ENCODE data around the gene B4GALT2. TPM values are rescaled to one million over a fixed set of nuclear protein-coding genes. Genes with fewer than 3 reads are reported as not detected.

B4GALT2 gene
- total and polyA plus RNA-seq, 2 donors (not counting 1 experiment from before 2014, with no cell fraction given): 4.6 to 6.5 TPM

DNA sequence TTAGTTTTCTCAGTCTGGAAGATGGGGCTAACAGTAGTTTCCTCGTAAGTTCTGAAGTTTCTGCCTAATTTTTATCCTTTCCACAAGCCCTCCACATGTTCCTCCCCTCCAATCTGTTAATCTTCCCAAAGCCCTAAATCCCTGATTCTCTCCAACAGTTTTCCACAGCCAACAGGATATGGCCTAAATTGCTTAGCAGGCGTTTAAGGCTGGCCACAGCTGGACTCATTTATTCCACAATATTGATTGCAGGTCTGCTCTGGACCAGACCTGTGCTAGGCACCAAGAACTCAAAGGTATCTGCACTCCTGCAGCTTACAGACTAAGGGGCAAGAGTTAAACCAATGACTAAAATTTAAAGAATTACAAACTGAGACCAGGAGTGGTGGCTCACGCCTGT lies 48.3 kb downstream of the B4GALT2 start:
- Histone ChIP-seq H3K36me3 (replicated peaks in 1 of 2; ENCODE audit: control extremely low read depth in 1 of 2, control insufficient read depth in 1 of 2, extremely low read depth in 1 of 2, insufficient read depth in 2 of 2, low read length in 1 of 2) (no peaks in the 10 kb centered on the region), H3K9me3 (ENCODE audit: control extremely low read depth in 1 of 3, control insufficient read depth in 2 of 3, insufficient read depth in 1 of 3, low read length in 2 of 3) (no peaks in the 10 kb centered on the region), H3K4me2 (replicated peaks; ENCODE audit: low read depth, low read length, poor library complexity, severe bottlenecking) (no peak overlapping the region), H2AFZ (ENCODE audit: insufficient read depth, low read depth, low read length, poor library complexity, severe bottlenecking) (no peak overlapping the region), H3K27ac (ENCODE audit: low read length in 2 of 2) (no peak overlapping the region), H3K79me2 (ENCODE audit: control insufficient read depth, insufficient read depth, low read length) (no peaks in the 10 kb centered on the region), H3K9ac (ENCODE audit: low read length) (no peak overlapping the region), H3K4me3 (ENCODE audit: control extremely low read depth in 1 of 5, extremely low read depth in 1 of 5, insufficient read depth in 1 of 5, low read depth in 2 of 5, low read length in 4 of 5) (no peak overlapping the region), H3K27me3 (replicated peaks in 1 of 4; ENCODE audit: control extremely low read depth in 1 of 4, control insufficient read depth in 3 of 4, insufficient read depth in 4 of 4, low read length in 3 of 4) (peaks cover 0 to 4% (median 0%) of the 10 kb centered on the region in 4 experiments), H3K4me1 (ENCODE audit: control insufficient read depth in 2 of 2, insufficient read depth in 2 of 2, low read length in 2 of 2) (peaks cover 10 to 37% of the 10 kb centered on the region in 2 donors), H4K20me1 (ENCODE audit: control insufficient read depth, insufficient read depth, low read length, poor library complexity, severe bottlenecking) (no peaks in the 10 kb centered on the region)
- DNase-seq: no peak
- no peaks in the 10 kb centered on the region for H3K9me3 Mint-ChIP-seq (ENCODE audit: insufficient read depth)
- H3K4me1 Mint-ChIP-seq: peaks cover 45% of the 10 kb centered on the region
- no peaks in the 10 kb centered on the region for H3K27me3 Mint-ChIP-seq
- H3K27ac Mint-ChIP-seq: no peak overlapping the region
- ChIA-PET CTCF (interaction anchor here (5.6 to 17.1 kb wide), 2 partner anchors 9 to 21 kb away, joined by 26 to 227 read pairs; no protein-coding TSS in a partner anchor), POLR2A (interaction anchor here (1.2 kb wide), 1 partner anchor 35 kb away, joined by 3 read pairs; no protein-coding TSS in a partner anchor)
- ATAC-seq (ENCODE audit: low read depth): no peak
- 100% methylated on average over 3 of the region's 3 CpGs for WGBS (ENCODE audit: insufficient coverage)
- intact Hi-C loops (cut with micrococcal nuclease): no loop called here
- H3K4me3 Mint-ChIP-seq: no peak overlapping the region
- TF ChIP-seq EZH2 (IDR thresholded peaks at IDR 0.05; ENCODE audit: borderline replicate concordance, insufficient read depth, low read depth, low read length, poor library complexity, severe bottlenecking): no peak
- TF ChIP-seq, protein P1, sequence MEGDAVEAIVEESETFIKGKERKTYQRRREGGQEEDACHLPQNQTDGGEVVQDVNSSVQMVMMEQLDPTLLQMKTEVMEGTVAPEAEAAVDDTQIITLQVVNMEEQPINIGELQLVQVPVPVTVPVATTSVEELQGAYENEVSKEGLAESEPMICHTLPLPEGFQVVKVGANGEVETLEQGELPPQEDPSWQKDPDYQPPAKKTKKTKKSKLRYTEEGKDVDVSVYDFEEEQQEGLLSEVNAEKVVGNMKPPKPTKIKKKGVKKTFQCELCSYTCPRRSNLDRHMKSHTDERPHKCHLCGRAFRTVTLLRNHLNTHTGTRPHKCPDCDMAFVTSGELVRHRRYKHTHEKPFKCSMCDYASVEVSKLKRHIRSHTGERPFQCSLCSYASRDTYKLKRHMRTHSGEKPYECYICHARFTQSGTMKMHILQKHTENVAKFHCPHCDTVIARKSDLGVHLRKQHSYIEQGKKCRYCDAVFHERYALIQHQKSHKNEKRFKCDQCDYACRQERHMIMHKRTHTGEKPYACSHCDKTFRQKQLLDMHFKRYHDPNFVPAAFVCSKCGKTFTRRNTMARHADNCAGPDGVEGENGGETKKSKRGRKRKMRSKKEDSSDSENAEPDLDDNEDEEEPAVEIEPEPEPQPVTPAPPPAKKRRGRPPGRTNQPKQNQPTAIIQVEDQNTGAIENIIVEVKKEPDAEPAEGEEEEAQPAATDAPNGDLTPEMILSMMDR (IDR thresholded peaks at IDR 0.05): no peak

DNA sequence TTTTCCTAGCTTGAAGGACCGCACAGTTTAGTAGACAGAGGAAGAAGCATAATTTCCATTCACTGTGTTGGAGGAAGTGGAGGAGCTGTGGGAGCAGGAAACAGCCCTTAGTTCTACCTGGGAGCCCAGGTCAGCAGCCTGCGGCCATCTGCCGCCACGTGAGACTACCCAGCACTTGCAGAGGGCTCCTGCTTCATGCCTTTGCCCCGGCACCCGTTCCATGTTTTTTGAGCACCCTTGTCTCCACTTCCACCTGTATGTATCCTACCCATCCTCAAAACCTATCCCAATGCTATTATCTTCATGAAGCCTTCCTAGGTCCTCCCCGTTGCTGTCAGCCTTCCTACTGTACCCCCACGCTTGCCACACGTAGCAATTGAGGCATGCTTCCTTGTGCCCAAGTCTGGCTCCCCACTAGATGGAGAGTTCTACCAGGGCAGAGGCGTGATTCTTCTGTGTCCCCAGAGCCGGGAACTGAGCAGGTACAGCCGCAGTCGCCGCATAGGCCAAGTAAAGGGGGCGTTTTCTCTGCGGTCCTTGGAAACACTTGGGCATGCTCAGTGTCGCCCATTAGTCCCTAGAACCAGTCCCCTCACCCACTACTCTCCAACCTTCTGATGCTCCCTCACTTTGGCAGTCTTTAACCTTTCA lies 50.4 kb downstream of the B4GALT2 start:
- CTCF ChIA-PET: interaction anchor here (1.0 to 17.1 kb wide), 2 partner anchors 18 to 23 kb away, joined by 3 to 227 read pairs; no protein-coding TSS in a partner anchor
- peak overlapping the region; percentile 98 for H3K4me3 Mint-ChIP-seq
- DNase-seq (no peak), ATAC-seq (ENCODE audit: low read depth) (peak; percentile 15)
- no peaks in the 10 kb centered on the region for H3K27me3 Mint-ChIP-seq
- Histone ChIP-seq H2AFZ (ENCODE audit: insufficient read depth, low read depth, low read length, poor library complexity, severe bottlenecking) (peak overlapping the region; percentile 100), H3K79me2 (ENCODE audit: control insufficient read depth, insufficient read depth, low read length) (no peaks in the 10 kb centered on the region), H3K27me3 (replicated peaks in 1 of 4; ENCODE audit: control extremely low read depth in 1 of 4, control insufficient read depth in 3 of 4, insufficient read depth in 4 of 4, low read length in 3 of 4) (peaks cover 0 to 4% (median 0%) of the 10 kb centered on the region in 4 experiments), H3K4me1 (ENCODE audit: control insufficient read depth in 2 of 2, insufficient read depth in 2 of 2, low read length in 2 of 2) (peaks cover 10 to 37% of the 10 kb centered on the region in 2 donors), H4K20me1 (ENCODE audit: control insufficient read depth, insufficient read depth, low read length, poor library complexity, severe bottlenecking) (no peaks in the 10 kb centered on the region), H3K27ac (ENCODE audit: low read length in 2 of 2) (peak overlapping the region; percentile 71 to 72), H3K9ac (ENCODE audit: low read length) (peak overlapping the region; percentile 87), H3K9me3 (ENCODE audit: control extremely low read depth in 1 of 3, control insufficient read depth in 2 of 3, insufficient read depth in 1 of 3, low read length in 2 of 3) (no peaks in the 10 kb centered on the region), H3K4me2 (replicated peaks; ENCODE audit: low read depth, low read length, poor library complexity, severe bottlenecking) (peak overlapping the region; percentile 100), H3K4me3 (ENCODE audit: control extremely low read depth in 1 of 5, extremely low read depth in 1 of 5, insufficient read depth in 1 of 5, low read depth in 2 of 5, low read length in 4 of 5) (peak overlapping the region; percentile 14 to 87 (median 81)), H3K36me3 (replicated peaks in 1 of 2; ENCODE audit: control extremely low read depth in 1 of 2, control insufficient read depth in 1 of 2, extremely low read depth in 1 of 2, insufficient read depth in 2 of 2, low read length in 1 of 2) (no peaks in the 10 kb centered on the region)
- no peaks in the 10 kb centered on the region for H3K9me3 Mint-ChIP-seq (ENCODE audit: insufficient read depth)
- H3K4me1 Mint-ChIP-seq: peaks cover 44% of the 10 kb centered on the region
- peak overlapping the region; percentile 96 for H3K27ac Mint-ChIP-seq
- POLR2A ChIA-PET: no interaction called here
- WGBS (ENCODE audit: insufficient coverage): 33% methylated on average over 17 of the region's 17 CpGs
- intact Hi-C loops (cut with micrococcal nuclease): no loop called here
- TF ChIP-seq EZH2 (IDR thresholded peaks at IDR 0.05; ENCODE audit: borderline replicate concordance, insufficient read depth, low read depth, low read length, poor library complexity, severe bottlenecking): no peak
- TF ChIP-seq, protein P1 (IDR thresholded peaks at IDR 0.05): no peak
